ENCODE data around the gene PCDH9. TPM values are rescaled to one million over a fixed set of nuclear protein-coding genes. Genes with fewer than 3 reads are reported as not detected.

Gene PCDH9
- polyA plus RNA-seq (2012; rRNA removed), result 1.3 and 1.9 TPM in 2 replicates
- polyA plus RNA-seq (2012; cell fraction: cytosol; rRNA removed), result 1.7 and 1.8 TPM in 2 replicates
- 0.61 and 1.3 TPM in 2 replicates for polyA plus RNA-seq (2012; cell fraction: nucleus; rRNA removed)

DNA sequence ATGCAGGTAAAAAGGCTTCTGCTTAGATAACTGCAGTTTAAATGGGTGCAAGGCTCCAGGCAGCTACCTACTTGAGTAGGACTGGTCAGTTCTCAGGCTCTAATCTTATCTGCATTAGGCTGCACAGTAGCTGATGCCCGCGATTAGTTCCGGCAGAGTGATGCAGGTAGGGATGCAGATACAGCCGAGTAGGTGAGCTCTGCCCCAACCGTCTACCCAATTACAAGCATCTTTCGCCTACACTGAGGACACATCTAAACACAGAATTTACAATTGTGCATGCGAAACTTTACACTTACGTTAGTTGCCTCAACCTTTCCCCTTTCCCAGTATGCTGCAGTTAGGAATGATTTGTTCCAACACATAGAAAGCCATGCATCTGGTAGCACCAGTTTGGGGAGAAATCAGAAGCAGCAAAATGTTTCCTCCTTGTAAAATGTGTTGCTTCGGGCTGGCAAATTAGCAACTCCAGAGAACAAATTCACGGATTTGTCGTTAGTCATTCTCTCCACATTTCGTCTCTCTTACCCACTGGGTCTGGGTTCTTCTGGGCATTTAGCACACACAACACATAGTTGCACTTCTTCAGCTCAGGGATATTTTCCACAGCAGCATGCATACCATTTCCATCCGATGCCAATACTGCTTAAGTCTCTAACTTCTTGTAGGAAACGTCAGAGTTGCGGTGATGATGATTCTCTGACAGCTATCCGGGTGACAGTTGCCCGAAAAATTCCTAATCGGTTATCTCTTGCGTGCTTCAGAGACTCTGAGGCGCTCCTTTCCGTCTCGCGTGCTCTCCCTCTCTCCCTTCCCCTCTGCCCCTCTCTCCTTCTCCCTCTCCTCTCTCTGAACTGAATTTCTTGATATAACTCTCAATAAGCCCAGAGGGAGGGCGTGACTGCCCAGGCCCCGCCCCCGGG lies at the start of gene PCDH9:
Gene PCDH9, minus strand, starts transcription at position 856 of the 923 bp plus-strand sequence. CDS start 1,896 bp downstream, outside the sequence.
- CTCF ChIA-PET, result interaction anchor here (1.2 to 1.9 kb wide), 4 partner anchors 9 to 1303 kb away, joined by 3 to 5 read pairs (median 4); no protein-coding TSS in a partner anchor
- 0 out of 2 replicates have a peak, but pooled peaks have one; percentile 19 for TF ChIP-seq RFX5 (IDR thresholded peaks at IDR 0.05; ENCODE audit: low read length)
- TF ChIP-seq POLR2AphosphoS5 (IDR thresholded peaks at IDR 0.05; ENCODE audit: low read depth, low read length), result peak; percentile 96
- peak; percentile 81 for TF ChIP-seq TAF1 (IDR thresholded peaks at IDR 0.05; ENCODE audit: borderline replicate concordance, low read depth, low read length)
- peak; percentile 25 for TF ChIP-seq CHD2 (IDR thresholded peaks at IDR 0.05; ENCODE audit: low read length, partially characterized antibody)
- TF ChIP-seq NFIC (IDR thresholded peaks at IDR 0.05; ENCODE audit: borderline replicate concordance), result no peak
- TF ChIP-seq MEF2A (IDR thresholded peaks at IDR 0.05; ENCODE audit: borderline replicate concordance, low read depth), result no peak
- TF ChIP-seq MXI1 (IDR thresholded peaks at IDR 0.05; ENCODE audit: low read depth, low read length), result peak; percentile 71
- TF ChIP-seq PBX3 (IDR thresholded peaks at IDR 0.05), result peak; percentile 11; the same call in 1 of the 2 replicates
- TF ChIP-seq SIN3A (IDR thresholded peaks at IDR 0.05; ENCODE audit: borderline replicate concordance, low read depth, low read length), result 0 out of 2 replicates have a peak, but pooled peaks have one; percentile 20
- TF ChIP-seq, protein P1, sequence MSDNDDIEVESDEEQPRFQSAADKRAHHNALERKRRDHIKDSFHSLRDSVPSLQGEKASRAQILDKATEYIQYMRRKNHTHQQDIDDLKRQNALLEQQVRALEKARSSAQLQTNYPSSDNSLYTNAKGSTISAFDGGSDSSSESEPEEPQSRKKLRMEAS (IDR thresholded peaks at IDR 0.05; ENCODE audit: low read depth), result no peak; the same call in 1 of the 2 replicates
- TF ChIP-seq USF2 (IDR thresholded peaks at IDR 0.05; ENCODE audit: borderline replicate concordance, low read depth, low read length), result no peak
- TF ChIP-seq GATA2 (CRISPR knock-in tag; IDR thresholded peaks at IDR 0.05), result peak; percentile 37
- peak; percentile 16 for DNase-seq

More for the DNA sequence above, at the start of gene PCDH9:
- under 1% methylated on average over 24 of the region's 26 CpGs for WGBS (ENCODE audit: low lambda C conversion rate)
- Histone ChIP-seq H3K36me3 (replicated peaks in 1 of 2; ENCODE audit: control insufficient read depth in 1 of 2, insufficient read depth in 2 of 2, low read length in 1 of 2) (no peaks in the 10 kb centered on the region), H3F3A (replicated peaks; ENCODE audit: insufficient read depth) (peaks cover 7% of the 10 kb centered on the region), H3K27me3 (ENCODE audit: insufficient read depth) (no peaks in the 10 kb centered on the region), H2AFZ (ENCODE audit: low read depth) (peak within 1 kb of the TSS; percentile 83), H3K4me3 (ENCODE audit: low read depth in 2 of 2, low read length in 1 of 2) (peak within 1 kb of the TSS; percentile 73 to 97), H3K9me2 (no peaks in the 10 kb centered on the region), H3K9ac (peak within 1 kb of the TSS; percentile 78), H3K4me1 (ENCODE audit: control insufficient read depth in 1 of 2, insufficient read depth in 2 of 2, low read depth in 1 of 2, low read length in 1 of 2) (peaks cover 0 to 12% of the 10 kb centered on the region in 2 experiments; a peak in 2 of 4 replicates), H3K4me2 (peak within 1 kb of the TSS; percentile 73), H3K79me2 (ENCODE audit: insufficient read depth) (no peaks in the 10 kb centered on the region), H4K20me1 (ENCODE audit: insufficient read depth) (no peaks in the 10 kb centered on the region), H3K9me3 (no peaks in the 10 kb centered on the region), H3K27ac (ENCODE audit: low read depth in 2 of 2, low read length in 1 of 2) (peak within 1 kb of the TSS; percentile 86 to 96)
- POLR2A ChIA-PET, result interaction anchor here (0.6 kb wide), 1 partner anchor 1937 kb away, joined by 3 read pairs; no protein-coding TSS in a partner anchor

Measured in SK-N-SH (cell line).